Activated CD4-positive, alpha-beta T cell treated with anti-CD3 and anti-CD28 coated beads, Interleukin-2, amount 50 U/mL, for 16 hours (primary cell): ENCODE results near the gene AMPD2.

Source experiments
- DNase-seq: peaks from one replicate; pipeline ENCODE4 v3.0.0-alpha.2; 2020

AMPD2 gene

DNA sequence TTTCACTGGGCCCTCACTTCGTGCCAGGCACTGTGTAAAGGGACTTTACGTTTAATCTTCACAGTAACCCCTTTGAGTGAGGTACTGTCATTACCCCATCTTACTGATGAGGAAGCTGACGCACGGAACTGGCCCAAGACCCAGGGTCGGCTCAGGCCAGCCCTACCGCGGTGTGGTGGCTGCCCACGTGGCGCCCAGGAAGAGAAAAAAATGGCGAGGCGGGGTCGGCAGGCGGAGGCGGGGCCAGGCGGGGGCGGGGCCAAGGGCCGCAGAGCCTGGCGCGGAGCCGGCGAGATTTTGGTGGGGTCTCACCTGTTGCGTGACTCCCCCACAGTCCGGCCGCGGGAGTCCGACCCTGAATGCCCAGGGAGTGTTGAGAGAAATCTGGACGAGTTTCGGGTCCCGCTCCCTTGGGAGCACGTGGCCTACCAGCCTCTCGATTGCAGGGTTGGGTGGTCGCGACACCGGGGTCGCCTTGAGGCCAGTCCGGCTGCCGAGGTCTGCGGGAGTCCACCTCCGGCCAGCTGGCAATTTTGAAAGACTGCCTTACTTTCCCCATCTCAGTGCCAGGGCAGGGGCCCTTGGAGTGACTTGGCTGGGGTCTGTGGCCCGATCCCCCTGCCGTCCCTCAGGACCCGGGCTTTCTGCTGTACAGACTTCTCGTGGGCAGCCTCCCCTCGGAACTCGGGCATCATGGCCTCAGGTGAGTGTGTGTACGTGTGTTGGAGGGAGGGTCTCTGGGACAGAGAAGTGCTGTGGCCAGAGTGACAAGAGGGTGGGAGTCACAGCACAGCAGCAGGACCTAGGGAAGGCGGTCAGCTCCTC is at the start of gene AMPD2, which contains the start of gene GNAT2:
AMPD2 (plus strand) TSS at position 262 of the 825 bp plus-strand sequence. CDS start 1,339 bp downstream, outside the sequence.
GNAT2 (minus strand) TSS at position 41 of the 825 bp plus-strand sequence. CDS start 6,746 bp downstream, outside the sequence.
- peak; percentile 81 for DNase-seq

DNA sequence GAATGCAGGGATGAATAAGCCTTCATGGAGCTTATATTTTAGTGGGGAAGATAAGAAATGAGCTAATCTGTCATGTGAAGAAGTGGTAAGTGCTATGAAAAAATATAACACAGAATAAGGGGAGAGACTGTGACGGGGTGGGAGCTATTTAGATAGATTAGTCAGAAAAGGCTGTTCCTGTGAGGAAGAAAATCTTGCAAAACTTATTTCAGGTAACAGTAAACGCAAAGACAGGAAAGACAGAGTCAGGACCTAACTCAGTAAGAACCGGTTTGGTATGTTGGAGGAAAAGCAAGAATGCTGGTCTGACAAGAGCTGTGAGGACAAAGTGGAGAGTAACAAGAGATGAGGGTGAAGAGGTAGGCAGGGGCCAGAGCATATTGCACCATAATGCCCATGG is 49.2 kb upstream of the AMPD2 start:
- DNase-seq = no peak

GRCh38 chr1:109573785-109574184 is 45.9 kb upstream of the AMPD2 start:
- no peak for DNase-seq

GRCh38 chr1:109578947-109579443 is 40.6 kb upstream of the AMPD2 start:
- DNase-seq = no peak

DNA sequence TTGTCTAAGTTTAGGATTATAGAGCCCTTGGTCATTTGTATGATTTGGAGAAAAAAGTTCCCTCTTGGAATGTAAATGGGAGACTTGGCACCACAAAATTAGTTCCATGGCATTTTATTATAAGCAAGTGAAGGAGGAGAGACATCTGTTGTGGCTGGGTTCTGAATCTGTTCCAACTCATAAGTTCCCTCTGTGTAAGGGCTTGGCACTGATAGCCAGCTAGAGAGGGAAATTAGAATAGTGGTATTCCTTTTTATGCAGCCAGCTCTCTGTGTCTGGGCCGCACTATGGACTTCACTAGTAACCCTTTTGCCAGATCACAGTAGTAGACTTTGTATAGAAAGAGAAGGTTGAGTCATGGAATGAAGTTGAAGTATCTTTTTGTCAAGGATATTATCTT is 40.1 kb upstream of the AMPD2 start:
- DNase-seq = no peak

- DNase-seq = no peak
Measured at GRCh38 chr1:109582021-109582420, 37.6 kb upstream of the AMPD2 start.

- DNase-seq = no peak
Measured at GRCh38 chr1:109584766-109585165, 34.9 kb upstream of the AMPD2 start.

GRCh38 chr1:109586055-109586454 is 33.6 kb upstream of the AMPD2 start:
- no peak for DNase-seq

GRCh38 chr1:109589177-109589576 is 30.5 kb upstream of the AMPD2 start:
- no peak for DNase-seq

DNA sequence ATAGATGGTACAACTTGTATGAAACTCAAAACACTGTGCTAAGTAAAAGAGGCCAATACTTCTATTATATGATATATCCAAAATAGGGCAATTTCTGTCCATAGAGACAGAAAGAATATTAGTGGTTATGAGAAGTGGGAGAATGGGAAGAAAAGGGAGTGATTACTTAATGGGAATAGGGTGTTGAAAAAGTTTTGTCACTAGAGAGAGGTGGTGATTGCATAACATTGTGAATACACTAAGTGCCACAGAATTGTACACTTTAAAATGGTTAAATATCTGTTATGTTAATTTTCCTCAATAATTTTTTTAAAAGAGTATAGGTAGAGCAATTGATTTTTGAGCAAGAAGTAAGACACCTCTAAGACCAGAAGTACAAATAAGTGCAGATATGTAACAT is 30.0 kb upstream of the AMPD2 start:
- no peak for DNase-seq

GRCh38 chr1:109592916-109593315 is 26.7 kb upstream of the AMPD2 start:
- DNase-seq = no peak

DNA sequence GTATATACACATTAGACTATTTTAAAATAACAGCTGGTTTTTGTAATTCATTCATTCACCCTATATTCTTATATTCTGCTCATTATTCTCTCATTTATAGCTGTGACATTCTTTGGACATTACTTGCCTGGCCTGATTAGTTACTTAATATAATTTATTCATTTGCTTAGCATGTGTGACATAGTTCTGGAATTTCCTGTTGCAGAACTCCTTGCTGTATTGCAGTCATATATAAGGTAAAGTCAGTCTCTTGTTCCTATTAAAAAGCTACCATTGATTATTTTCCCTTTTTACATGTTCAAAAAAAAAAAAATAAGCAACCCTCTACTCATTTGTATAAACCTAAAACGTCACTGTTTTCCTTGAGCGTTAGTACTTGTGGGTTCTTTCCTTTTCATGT is 24.1 kb upstream of the AMPD2 start:
- DNase-seq = no peak

- DNase-seq = no peak
Measured at GRCh38 chr1:109598156-109598555, 21.5 kb upstream of the AMPD2 start.

DNA sequence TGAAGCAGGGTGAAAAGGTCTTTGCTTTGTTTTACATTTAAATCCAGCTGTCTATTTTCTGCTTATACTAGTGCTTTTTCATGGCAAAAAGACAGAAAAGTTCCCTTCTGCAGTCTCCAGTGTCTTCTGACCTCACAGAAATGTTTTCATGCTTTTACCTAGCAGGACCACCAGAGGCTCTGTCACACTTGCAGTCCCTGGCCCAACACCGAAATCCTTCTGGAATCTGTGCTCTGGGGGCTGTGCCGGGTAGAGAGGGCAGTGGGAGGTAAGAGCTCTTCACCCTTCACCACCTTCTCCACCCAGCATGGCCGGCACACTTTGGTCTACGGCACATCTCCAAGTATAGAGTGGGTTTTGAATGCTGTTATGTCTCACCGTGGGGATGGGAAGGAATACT is 21.0 kb upstream of the AMPD2 start:
- DNase-seq = no peak

GRCh38 chr1:109603229-109603628 is 16.4 kb upstream of the AMPD2 start:
- no peak for DNase-seq

DNA sequence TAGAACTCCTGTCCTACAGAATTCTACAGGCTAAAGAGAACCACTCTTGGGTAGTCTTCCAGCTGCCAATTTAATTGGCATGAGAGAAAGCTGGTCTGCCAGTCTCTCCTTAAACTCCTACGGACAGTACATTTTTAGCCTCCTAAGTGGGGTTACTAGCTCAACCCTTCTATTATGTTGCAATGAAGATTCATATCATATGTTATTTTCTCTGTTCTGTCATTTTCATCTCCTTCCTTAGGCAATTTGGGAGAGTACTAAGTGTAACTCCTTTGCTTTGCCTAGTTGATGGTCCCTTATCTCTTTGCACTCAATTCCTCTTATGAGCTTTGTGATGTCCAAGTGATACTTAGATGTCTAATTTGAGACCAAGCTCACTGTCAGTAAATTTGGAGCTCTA is 14.3 kb upstream of the AMPD2 start:
- no peak for DNase-seq

- DNase-seq = no peak
Measured at GRCh38 chr1:109609881-109610280, 9.8 kb upstream of the AMPD2 start.

- no peak for DNase-seq
Measured at GRCh38 chr1:109610609-109611307, 8.9 kb upstream of the AMPD2 start.

DNA sequence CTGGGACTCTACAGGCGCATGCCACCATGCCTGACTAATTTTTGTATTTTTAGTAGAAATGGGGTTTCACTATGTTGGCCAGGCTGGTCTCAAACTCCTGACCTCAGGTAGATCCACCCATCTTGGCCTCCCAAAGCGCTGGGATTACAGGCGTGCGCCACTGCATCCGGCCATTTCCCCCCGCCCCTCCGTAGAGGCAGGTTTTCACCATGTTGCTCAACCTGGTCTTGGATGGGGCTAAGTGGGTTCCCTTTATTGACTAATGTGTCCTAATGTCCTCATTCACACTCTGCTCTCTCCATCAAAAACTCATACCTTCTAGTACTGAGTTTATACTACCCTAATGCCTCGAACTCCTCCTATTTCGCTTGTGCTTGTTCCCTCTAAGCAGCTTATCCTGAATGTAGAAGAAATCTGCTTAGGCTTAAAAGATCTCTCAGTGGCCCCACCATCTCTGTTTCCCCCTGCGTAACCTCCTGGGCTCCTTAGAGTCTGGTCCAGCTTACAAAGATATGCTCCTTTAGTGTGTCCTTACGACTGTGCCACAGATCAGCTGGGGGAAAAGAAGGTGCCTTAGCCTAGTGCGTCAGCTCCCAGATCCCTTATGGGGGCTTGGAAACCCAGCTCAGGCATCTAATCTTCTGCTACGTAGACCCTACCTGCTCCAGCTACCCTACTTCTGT is 8.2 kb upstream of the AMPD2 start:
- no peak for DNase-seq

GRCh38 chr1:109613361-109614147 is 6.1 kb upstream of the AMPD2 start:
- no peak for DNase-seq

DNA sequence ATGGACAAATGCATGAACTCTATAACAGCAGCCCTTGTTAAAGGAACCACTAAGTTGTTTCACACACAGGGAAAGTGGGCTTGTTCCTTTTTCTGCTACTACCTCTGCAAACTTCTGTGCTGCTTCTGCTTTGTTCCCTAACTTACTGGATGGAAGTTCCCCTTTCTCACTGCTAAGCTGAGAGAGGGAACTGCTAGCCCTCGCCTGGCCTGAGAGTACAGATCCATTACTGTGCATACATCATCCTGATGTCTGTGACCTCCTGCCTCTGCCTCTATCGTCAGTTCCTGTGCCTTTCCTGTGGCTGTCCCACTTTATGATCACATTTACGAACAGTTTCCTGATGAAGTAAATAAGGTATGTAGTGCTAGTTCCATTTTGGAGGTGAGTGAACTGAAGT is 3.8 kb upstream of the AMPD2 start:
- DNase-seq = no peak

- no peak for DNase-seq
Measured at GRCh38 chr1:109616391-109616790, 3.2 kb upstream of the AMPD2 start.
